ENCODE results near the gene PPM1N. TPM values are rescaled to one million over a fixed set of nuclear protein-coding genes. Genes with fewer than 3 reads are reported as not detected.

The PPM1N gene
- total RNA-seq, 1 donor from 2014 or later, result not detected

DNA sequence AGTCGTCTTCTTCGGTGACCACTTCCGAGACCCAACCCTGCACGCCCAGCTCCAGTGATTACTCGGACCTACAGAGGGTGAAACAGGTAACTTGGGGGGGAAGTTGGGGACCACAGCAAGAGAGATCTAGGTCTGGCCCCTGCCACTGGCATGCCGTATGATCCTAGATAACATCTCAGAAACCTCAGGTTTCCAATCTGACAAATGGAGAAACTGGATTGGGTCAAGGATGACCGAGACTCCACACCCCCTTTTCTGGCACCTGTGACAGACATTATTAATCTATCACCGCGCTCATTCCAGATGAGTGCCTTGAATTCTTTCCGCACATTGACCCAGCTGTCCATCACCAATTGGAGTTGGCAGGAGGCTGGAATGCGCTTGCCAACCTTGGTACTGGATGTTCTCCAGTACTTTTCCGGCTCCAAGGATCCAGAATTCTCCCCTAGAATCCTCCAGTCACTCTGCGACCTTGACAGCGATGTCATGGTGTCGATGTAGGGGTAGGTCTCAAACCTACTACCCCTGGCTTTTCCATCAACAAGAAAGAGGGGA lies 26.4 kb downstream of the PPM1N start:
- H3K27ac Mint-ChIP-seq, result no peak overlapping the region
- peaks cover 20% of the 10 kb centered on the region for H3K36me3 Mint-ChIP-seq (ENCODE audit: insufficient read depth)
- TF ChIP-seq, protein P1, sequence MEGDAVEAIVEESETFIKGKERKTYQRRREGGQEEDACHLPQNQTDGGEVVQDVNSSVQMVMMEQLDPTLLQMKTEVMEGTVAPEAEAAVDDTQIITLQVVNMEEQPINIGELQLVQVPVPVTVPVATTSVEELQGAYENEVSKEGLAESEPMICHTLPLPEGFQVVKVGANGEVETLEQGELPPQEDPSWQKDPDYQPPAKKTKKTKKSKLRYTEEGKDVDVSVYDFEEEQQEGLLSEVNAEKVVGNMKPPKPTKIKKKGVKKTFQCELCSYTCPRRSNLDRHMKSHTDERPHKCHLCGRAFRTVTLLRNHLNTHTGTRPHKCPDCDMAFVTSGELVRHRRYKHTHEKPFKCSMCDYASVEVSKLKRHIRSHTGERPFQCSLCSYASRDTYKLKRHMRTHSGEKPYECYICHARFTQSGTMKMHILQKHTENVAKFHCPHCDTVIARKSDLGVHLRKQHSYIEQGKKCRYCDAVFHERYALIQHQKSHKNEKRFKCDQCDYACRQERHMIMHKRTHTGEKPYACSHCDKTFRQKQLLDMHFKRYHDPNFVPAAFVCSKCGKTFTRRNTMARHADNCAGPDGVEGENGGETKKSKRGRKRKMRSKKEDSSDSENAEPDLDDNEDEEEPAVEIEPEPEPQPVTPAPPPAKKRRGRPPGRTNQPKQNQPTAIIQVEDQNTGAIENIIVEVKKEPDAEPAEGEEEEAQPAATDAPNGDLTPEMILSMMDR (IDR thresholded peaks at IDR 0.05; ENCODE audit: unreplicated experiment), result no peak
- H3K4me1 Mint-ChIP-seq (ENCODE audit: low read depth), result peaks cover 13% of the 10 kb centered on the region
- no peaks in the 10 kb centered on the region for H3K27me3 Mint-ChIP-seq
- H3K9me3 Mint-ChIP-seq (ENCODE audit: low read depth), result no peaks in the 10 kb centered on the region
- no peak overlapping the region for H3K4me3 Mint-ChIP-seq (ENCODE audit: low read depth)
- no peak for DNase-seq (ENCODE audit: low spot score, unreplicated experiment)

DNA sequence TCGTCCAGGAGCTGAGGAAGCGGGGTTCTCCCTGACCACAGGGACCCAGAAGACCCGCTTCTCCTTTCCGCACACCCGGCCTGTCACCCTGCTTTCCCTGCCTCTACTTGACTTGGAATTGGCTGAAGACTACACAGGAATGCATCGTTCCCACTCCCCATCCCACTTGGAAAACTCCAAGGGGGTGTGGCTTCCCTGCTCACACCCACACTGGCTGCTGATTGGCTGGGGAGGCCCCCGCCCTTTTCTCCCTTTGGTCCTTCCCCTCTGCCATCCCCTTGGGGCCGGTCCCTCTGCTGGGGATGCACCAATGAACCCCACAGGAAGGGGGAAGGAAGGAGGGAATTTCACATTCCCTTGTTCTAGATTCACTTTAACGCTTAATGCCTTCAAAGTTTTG lies 27.9 kb downstream of the PPM1N start:
- TF ChIP-seq, protein P1 (IDR thresholded peaks at IDR 0.05; ENCODE audit: unreplicated experiment), result no peak
- Mint-ChIP-seq H3K36me3 (ENCODE audit: insufficient read depth) (peaks cover 17% of the 10 kb centered on the region), H3K4me3 (ENCODE audit: low read depth) (no peak overlapping the region), H3K27me3 (no peaks in the 10 kb centered on the region), H3K9me3 (ENCODE audit: low read depth) (no peaks in the 10 kb centered on the region), H3K27ac (peak overlapping the region; percentile 80), H3K4me1 (ENCODE audit: low read depth) (peaks cover 13% of the 10 kb centered on the region)
- no peak for DNase-seq (ENCODE audit: low spot score, unreplicated experiment)

DNA sequence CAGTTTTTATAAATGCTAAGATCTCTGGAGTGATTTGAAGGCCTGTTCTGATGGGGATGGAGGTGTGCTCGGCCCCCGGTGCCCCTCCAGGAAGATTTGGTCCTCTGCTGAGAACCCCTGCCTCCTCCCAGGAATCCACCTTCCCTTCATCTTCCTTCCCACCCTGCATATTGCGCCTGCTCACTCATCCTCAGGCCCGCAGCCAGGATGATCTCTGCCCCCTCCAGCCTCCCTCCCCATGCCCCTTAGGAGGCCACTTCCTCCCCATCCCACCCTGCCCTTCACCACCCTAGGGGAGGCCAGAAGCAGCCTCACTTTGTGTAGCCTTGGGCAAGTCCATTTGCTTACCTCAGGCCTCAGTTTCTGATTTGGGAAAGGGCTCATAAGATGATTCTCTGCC lies 28.7 kb downstream of the PPM1N start:
- H3K4me1 Mint-ChIP-seq (ENCODE audit: low read depth), result peaks cover 13% of the 10 kb centered on the region
- H3K4me3 Mint-ChIP-seq (ENCODE audit: low read depth), result no peak overlapping the region
- no peak overlapping the region for H3K27ac Mint-ChIP-seq
- peaks cover 22% of the 10 kb centered on the region for H3K36me3 Mint-ChIP-seq (ENCODE audit: insufficient read depth)
- TF ChIP-seq, protein P1 (IDR thresholded peaks at IDR 0.05; ENCODE audit: unreplicated experiment), result no peak
- H3K9me3 Mint-ChIP-seq (ENCODE audit: low read depth), result peaks cover 6% of the 10 kb centered on the region
- DNase-seq (ENCODE audit: low spot score, unreplicated experiment), result no peak
- no peaks in the 10 kb centered on the region for H3K27me3 Mint-ChIP-seq

DNA sequence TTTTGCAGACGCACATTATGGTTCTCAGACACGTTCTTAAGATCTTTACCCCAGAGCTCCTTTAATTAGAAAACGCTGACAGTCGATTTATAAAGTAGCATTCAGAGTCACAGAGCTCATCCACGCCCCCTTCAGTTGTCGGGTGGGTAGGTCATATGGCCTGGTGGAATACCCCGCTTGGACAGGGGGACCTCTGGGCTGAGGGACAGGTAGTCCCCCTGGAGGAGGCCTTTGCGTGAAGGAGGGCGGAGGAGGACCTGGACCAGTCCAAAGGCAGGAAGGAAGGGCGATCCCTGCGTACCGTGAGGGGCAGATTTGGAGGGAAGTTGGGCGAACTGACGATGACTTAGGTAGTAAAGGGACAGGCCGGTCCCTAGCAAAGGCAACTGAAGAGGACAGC lies 29.5 kb downstream of the PPM1N start:
- H3K27ac Mint-ChIP-seq, result peak overlapping the region; percentile 90
- peaks cover 13% of the 10 kb centered on the region for H3K4me1 Mint-ChIP-seq (ENCODE audit: low read depth)
- peaks cover 10% of the 10 kb centered on the region for H3K9me3 Mint-ChIP-seq (ENCODE audit: low read depth)
- DNase-seq (ENCODE audit: low spot score, unreplicated experiment), result no peak
- peaks cover 24% of the 10 kb centered on the region for H3K36me3 Mint-ChIP-seq (ENCODE audit: insufficient read depth)
- TF ChIP-seq, protein P1 (IDR thresholded peaks at IDR 0.05; ENCODE audit: unreplicated experiment), result no peak
- peak overlapping the region; percentile 40 for H3K4me3 Mint-ChIP-seq (ENCODE audit: low read depth)
- H3K27me3 Mint-ChIP-seq, result no peaks in the 10 kb centered on the region

DNA sequence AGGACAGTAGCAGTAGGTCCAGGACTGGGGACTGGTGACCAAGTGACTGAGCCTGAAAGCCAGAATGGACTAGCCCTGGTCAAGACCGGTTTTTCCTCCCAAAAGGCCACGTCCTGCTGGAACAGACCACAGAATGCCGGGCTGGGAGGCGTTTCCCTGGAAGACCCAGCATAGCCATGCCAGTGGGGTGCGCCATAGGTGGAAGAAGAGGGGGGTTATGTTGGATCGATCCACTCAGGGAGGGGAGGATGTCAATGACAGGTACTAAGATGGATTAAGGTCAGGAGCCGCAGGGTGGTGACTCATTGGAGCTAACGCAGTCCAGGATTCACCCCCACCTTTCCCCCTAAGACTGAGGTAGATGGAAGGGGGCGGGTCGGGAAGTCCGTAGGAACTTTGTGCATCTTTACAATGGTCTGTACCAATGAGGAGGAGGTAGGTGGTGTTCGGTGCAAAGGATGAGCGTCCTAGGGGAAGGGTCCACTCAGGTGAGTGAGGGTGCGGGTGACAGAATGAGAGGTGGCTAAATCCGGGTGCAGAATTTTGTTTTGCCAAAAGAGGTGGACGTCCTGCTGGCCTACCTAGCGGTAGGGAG lies 30.0 kb downstream of the PPM1N start:
- TF ChIP-seq, protein P1 (IDR thresholded peaks at IDR 0.05; ENCODE audit: unreplicated experiment), result no peak
- Mint-ChIP-seq H3K4me1 (ENCODE audit: low read depth) (peaks cover 13% of the 10 kb centered on the region), H3K9me3 (ENCODE audit: low read depth) (peaks cover 10% of the 10 kb centered on the region), H3K4me3 (ENCODE audit: low read depth) (peak overlapping the region; percentile 68), H3K27me3 (no peaks in the 10 kb centered on the region), H3K27ac (peak overlapping the region; percentile 90), H3K36me3 (ENCODE audit: insufficient read depth) (peaks cover 24% of the 10 kb centered on the region)
- peak; percentile 28 for DNase-seq (ENCODE audit: low spot score, unreplicated experiment)

Measured in progenitor cell of endocrine pancreas (in vitro differentiated cells).